Vagina (tissue), 2 donors: ENCODE measurements around the gene SAMD4B.

Source experiments
- POLR2A ChIP-seq, 2 donors: fragments of 450-650 bp; IDR thresholded peaks; one replicate each; pipeline ENCODE4 v1.6.1; 2017; ENCODE audit warnings: antibody characterized with exemption in 2 of 2, mild to moderate bottlenecking in 2 of 2, moderate library complexity in 2 of 2
- TF ChIP-seq, protein P1 (sequence below), 3 experiments: fragments of 450-650 bp in 2 of 3; fragments of 200-600 bp in 1 of 3; sonication (generic) in 1 of 3; IDR thresholded peaks; one replicate each; pipeline ENCODE4 v1.5.1; 2017 to 2019; ENCODE audit warnings: antibody characterized with exemption in 3 of 3, mild to moderate bottlenecking in 2 of 3, moderate library complexity in 2 of 3

DNA sequence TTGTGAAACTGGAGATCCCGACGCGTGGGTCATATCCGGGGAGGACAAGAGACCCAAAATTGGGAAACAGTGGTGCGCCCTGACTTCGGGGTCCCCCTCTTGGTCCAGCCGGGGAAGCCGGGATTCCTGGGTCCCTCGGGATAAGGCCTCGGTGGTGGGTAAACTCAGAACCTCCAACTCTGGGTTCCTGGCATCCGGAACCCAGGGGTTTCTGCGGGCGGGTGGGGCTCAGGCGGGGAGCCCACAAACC lies 65.1 kb downstream of the SAMD4B start:
- TF ChIP-seq, protein P1, sequence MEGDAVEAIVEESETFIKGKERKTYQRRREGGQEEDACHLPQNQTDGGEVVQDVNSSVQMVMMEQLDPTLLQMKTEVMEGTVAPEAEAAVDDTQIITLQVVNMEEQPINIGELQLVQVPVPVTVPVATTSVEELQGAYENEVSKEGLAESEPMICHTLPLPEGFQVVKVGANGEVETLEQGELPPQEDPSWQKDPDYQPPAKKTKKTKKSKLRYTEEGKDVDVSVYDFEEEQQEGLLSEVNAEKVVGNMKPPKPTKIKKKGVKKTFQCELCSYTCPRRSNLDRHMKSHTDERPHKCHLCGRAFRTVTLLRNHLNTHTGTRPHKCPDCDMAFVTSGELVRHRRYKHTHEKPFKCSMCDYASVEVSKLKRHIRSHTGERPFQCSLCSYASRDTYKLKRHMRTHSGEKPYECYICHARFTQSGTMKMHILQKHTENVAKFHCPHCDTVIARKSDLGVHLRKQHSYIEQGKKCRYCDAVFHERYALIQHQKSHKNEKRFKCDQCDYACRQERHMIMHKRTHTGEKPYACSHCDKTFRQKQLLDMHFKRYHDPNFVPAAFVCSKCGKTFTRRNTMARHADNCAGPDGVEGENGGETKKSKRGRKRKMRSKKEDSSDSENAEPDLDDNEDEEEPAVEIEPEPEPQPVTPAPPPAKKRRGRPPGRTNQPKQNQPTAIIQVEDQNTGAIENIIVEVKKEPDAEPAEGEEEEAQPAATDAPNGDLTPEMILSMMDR (IDR thresholded peaks at IDR 0.05) = no peak
- TF ChIP-seq POLR2A (IDR thresholded peaks at IDR 0.05) = no peak
